GM19035 (cell line): ENCODE measurements around the gene OAS2.

ENCODE experiments used
- ATAC-seq: cut with Tn5 transposase; IDR thresholded peaks from one replicate; pipeline ENCODE4 v1.9.1; 2021; ENCODE audit not compliant: unreplicated experiment

OAS2 gene

GRCh38 chr12:112978163-112979040 is at the start of gene OAS2:
Gene OAS2 (plus strand): TSS chr12:112978519. CDS start chr12:112978609, 90 bp downstream.
- peak; percentile 90 for ATAC-seq

GRCh38 chr12:112928978-112929377 is 49.3 kb upstream of the OAS2 start:
- ATAC-seq: no peak

- no peak for ATAC-seq
Measured at GRCh38 chr12:112929715-112930114, 48.6 kb upstream of the OAS2 start.

- no peak for ATAC-seq
Measured at GRCh38 chr12:112930350-112930749, 48.0 kb upstream of the OAS2 start.

- ATAC-seq: no peak
Measured at GRCh38 chr12:112932485-112933128, 45.7 kb upstream of the OAS2 start.

- ATAC-seq: no peak
Measured at GRCh38 chr12:112933129-112933505, 45.2 kb upstream of the OAS2 start.

GRCh38 chr12:112936264-112936663 is 42.1 kb upstream of the OAS2 start:
- ATAC-seq: no peak

- ATAC-seq: no peak
Measured at GRCh38 chr12:112936927-112937326, 41.4 kb upstream of the OAS2 start.

GRCh38 chr12:112937741-112938719 is 40.3 kb upstream of the OAS2 start, which contains the start of gene OAS3:
Gene OAS3 (plus strand): TSS chr12:112938474. CDS start chr12:112938531, 57 bp downstream.
- no peak for ATAC-seq

- ATAC-seq: no peak
Measured at GRCh38 chr12:112938751-112939150, 39.6 kb upstream of the OAS2 start.

- ATAC-seq: peak; percentile 61
Measured at GRCh38 chr12:112939761-112940381, 38.4 kb upstream of the OAS2 start.

- ATAC-seq: no peak
Measured at GRCh38 chr12:112941528-112942335, 36.6 kb upstream of the OAS2 start.

- no peak for ATAC-seq
Measured at GRCh38 chr12:112942572-112942971, 35.7 kb upstream of the OAS2 start.

- ATAC-seq: no peak
Measured at GRCh38 chr12:112944024-112944690, 34.2 kb upstream of the OAS2 start.

- ATAC-seq: no peak
Measured at GRCh38 chr12:112945515-112945914, 32.8 kb upstream of the OAS2 start.

- ATAC-seq: no peak
Measured at GRCh38 chr12:112946236-112947000, 31.9 kb upstream of the OAS2 start.

GRCh38 chr12:112947314-112947713 is 31.0 kb upstream of the OAS2 start:
- ATAC-seq: no peak

- ATAC-seq: no peak
Measured at GRCh38 chr12:112947761-112948160, 30.6 kb upstream of the OAS2 start.
